MM.1S (cell line): ENCODE measurements around the gene ISLR.

Source experiments
- CTCF ChIP-seq: fragments of 300-600 bp; sonication (generic); IDR thresholded peaks from 2 replicates; pipeline ENCODE4 v1.5.1; 2016; ENCODE audit warnings: antibody characterized with exemption, low read length, mixed read lengths
- EZH2 ChIP-seq: fragments of 300-600 bp; sonication (generic); optimal IDR thresholded peaks from 2 replicates; pipeline ENCODE3; 2017; ENCODE audit warnings: low read depth, mild to moderate bottlenecking, antibody characterized with exemption, low read length, mixed read lengths

- TF ChIP-seq CTCF (no peak), EZH2 (no peak)
Observed at GRCh38 chr15:74220475-74221248, 47.2 kb downstream of the ISLR start.
